KMS-11 (cell line): ENCODE data around the gene ESPL1.

ENCODE experiments used
- H2AFZ ChIP-seq: fragments of 200-600 bp; sonication (generic); 2 replicates; pipeline ENCODE4 v1.6.1; 2016; ENCODE audit warnings: antibody characterized with exemption, mixed run types, low read depth
- H3K27ac ChIP-seq: fragments of 200-600 bp; sonication (generic); 2 replicates; pipeline ENCODE4 v1.6.1; 2016; ENCODE audit warnings: mild to moderate bottlenecking, mixed run types
- H3K27me3 ChIP-seq: fragments of 200-600 bp; sonication (generic); 2 replicates; pipeline ENCODE4 v1.6.1; 2017; ENCODE audit warnings: mild to moderate bottlenecking, low read depth, mixed run types, moderate library complexity; ENCODE audit not compliant: insufficient read depth
- H3K36me3 ChIP-seq: fragments of 200-600 bp; sonication (generic); 2 replicates; pipeline ENCODE4 v1.6.1; 2017; ENCODE audit warnings: mild to moderate bottlenecking, mixed run types; ENCODE audit not compliant: insufficient read depth
- H3K4me1 ChIP-seq: fragments of 200-600 bp; sonication (generic); 2 replicates; pipeline ENCODE4 v1.6.1; 2016; ENCODE audit warnings: mild to moderate bottlenecking, low read depth, mixed run types; ENCODE audit not compliant: poor library complexity, severe bottlenecking
- H3K4me2 ChIP-seq: fragments of 200-600 bp; sonication (generic); 2 replicates; pipeline ENCODE4 v1.7.0; 2016; ENCODE audit warnings: mild to moderate bottlenecking, mixed run types
- H3K4me3 ChIP-seq: fragments of 200-600 bp; sonication (generic); IDR thresholded peaks from 2 replicates; pipeline ENCODE4 v1.6.1; 2017; ENCODE audit warnings: low read depth, low read length, mixed read lengths; ENCODE audit not compliant: insufficient read depth
- H3K79me2 ChIP-seq: fragments of 200-600 bp; sonication (generic); 2 replicates; pipeline ENCODE4 v1.6.1; 2016; ENCODE audit warnings: low read depth, mixed run types; ENCODE audit not compliant: insufficient read depth
- H3K9ac ChIP-seq: fragments of 200-600 bp; sonication (generic); 2 replicates; pipeline ENCODE4 v1.6.1; 2016; ENCODE audit warnings: mild to moderate bottlenecking, mixed run types
- H4K20me1 ChIP-seq: fragments of 200-600 bp; sonication (generic); 2 replicates; pipeline ENCODE4 v1.6.1; 2016; ENCODE audit warnings: mild to moderate bottlenecking, mixed run types; ENCODE audit not compliant: insufficient read depth
- TF ChIP-seq, protein P1 (sequence below): fragments of 200-600 bp; sonication (generic); conservative IDR thresholded peaks from 2 replicates; pipeline ENCODE4 v1.6.1; 2017; ENCODE audit warnings: low read depth, mild to moderate bottlenecking, antibody characterized with exemption, low read length, moderate library complexity, mixed read lengths

ESPL1 gene

DNA sequence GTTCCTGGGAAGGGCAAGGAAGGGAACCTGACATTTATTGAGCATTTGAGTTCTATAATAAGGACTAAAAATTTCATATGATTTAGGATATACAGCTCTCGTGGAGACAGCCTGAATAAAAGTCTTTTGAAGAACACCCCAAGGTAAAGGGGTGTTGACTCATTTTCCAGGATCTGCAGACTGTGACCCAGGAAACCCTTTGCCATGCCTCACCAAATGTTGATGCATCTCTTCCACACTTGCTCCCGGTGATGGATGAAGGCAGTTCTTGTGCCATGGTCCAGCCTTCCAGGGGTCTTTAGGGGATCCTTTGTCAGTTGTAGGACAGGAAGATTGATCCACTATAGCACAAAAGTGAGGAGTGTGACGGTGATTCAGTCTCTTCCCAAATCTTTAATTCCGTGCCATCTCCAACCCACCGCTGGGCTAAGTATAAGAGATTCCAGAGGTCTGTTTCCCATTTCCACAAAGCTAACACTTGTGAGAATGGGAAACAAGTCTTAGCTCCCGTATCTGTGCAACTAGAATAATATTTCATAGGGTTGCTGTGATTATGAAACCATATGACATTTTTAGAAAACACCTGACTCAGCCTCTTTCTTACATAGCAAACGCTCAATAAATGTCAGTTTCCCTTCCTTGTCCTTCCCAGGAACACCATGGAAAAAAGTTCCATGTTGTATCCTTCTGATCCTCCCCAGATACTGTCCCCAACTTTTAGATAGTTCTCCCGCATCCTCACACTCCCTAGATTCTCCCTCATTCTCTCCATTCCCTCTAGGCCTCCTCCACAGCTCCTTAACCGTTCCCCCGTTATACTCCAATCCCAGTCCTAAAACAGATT is 52.5 kb downstream of the ESPL1 start:
- Histone ChIP-seq H3K36me3 (no peaks in the 10 kb centered on the region; the same call in 1 of the 2 replicates), H3K27ac (peak overlapping the region; percentile 58)
- TF ChIP-seq, protein P1, sequence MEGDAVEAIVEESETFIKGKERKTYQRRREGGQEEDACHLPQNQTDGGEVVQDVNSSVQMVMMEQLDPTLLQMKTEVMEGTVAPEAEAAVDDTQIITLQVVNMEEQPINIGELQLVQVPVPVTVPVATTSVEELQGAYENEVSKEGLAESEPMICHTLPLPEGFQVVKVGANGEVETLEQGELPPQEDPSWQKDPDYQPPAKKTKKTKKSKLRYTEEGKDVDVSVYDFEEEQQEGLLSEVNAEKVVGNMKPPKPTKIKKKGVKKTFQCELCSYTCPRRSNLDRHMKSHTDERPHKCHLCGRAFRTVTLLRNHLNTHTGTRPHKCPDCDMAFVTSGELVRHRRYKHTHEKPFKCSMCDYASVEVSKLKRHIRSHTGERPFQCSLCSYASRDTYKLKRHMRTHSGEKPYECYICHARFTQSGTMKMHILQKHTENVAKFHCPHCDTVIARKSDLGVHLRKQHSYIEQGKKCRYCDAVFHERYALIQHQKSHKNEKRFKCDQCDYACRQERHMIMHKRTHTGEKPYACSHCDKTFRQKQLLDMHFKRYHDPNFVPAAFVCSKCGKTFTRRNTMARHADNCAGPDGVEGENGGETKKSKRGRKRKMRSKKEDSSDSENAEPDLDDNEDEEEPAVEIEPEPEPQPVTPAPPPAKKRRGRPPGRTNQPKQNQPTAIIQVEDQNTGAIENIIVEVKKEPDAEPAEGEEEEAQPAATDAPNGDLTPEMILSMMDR = no peak

DNA sequence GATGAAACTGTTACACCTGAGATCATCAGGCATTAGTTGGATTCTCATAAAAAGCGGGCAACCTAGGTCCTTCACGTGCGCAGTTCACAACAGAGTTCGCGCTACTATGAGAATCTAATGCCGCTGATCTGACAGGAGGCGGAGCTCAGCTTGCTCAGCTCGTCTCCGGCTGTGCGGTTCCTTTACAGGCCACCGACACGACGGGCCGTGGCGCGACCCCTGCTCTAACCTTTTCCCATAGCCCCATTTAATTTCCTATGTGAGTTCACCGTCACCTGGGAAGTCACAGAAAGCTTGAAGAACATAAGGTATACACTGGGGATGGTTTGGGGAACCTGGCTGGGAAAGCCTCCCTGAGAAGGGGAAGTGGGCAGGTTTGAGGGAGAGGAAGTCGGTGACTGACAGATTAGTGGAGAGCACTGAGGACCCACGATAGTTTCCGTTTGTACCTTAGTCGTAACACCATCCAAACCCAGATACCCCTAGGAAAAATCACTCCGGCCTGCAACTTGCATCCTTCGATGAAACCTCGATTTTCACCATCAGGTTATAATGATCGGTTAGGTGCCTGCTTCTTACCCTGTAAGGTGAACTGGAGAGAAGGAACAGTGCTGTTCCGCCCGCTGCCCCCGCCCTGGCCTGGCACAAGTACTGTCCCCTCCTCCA is 56.1 kb downstream of the ESPL1 start:
- Histone ChIP-seq H4K20me1 (no peaks in the 10 kb centered on the region), H3K27ac (peak overlapping the region; percentile 94), H2AFZ (peak overlapping the region; percentile 91), H3K4me3 (no peak overlapping the region), H3K4me2 (peak overlapping the region; percentile 97), H3K36me3 (no peaks in the 10 kb centered on the region; the same call in 1 of the 2 replicates), H3K79me2 (peaks cover 4% of the 10 kb centered on the region; the same call in 1 of the 2 replicates), H3K9ac (peak overlapping the region; percentile 98), H3K27me3 (no peaks in the 10 kb centered on the region), H3K4me1 (peaks cover 67% of the 10 kb centered on the region)
- TF ChIP-seq, protein P1 = no peak; the same call in 1 of the 2 replicates

More for the DNA sequence above, 52.5 kb downstream of the ESPL1 start:
- Histone ChIP-seq H3K4me1 (peaks cover 44% of the 10 kb centered on the region), H3K27me3 (no peaks in the 10 kb centered on the region), H2AFZ (peak overlapping the region; percentile 67), H3K79me2 (peaks cover 4% of the 10 kb centered on the region; the same call in 1 of the 2 replicates), H3K4me2 (peak overlapping the region; percentile 77), H4K20me1 (no peaks in the 10 kb centered on the region), H3K4me3 (peak overlapping the region; percentile 95), H3K9ac (peak overlapping the region; percentile 60)

DNA sequence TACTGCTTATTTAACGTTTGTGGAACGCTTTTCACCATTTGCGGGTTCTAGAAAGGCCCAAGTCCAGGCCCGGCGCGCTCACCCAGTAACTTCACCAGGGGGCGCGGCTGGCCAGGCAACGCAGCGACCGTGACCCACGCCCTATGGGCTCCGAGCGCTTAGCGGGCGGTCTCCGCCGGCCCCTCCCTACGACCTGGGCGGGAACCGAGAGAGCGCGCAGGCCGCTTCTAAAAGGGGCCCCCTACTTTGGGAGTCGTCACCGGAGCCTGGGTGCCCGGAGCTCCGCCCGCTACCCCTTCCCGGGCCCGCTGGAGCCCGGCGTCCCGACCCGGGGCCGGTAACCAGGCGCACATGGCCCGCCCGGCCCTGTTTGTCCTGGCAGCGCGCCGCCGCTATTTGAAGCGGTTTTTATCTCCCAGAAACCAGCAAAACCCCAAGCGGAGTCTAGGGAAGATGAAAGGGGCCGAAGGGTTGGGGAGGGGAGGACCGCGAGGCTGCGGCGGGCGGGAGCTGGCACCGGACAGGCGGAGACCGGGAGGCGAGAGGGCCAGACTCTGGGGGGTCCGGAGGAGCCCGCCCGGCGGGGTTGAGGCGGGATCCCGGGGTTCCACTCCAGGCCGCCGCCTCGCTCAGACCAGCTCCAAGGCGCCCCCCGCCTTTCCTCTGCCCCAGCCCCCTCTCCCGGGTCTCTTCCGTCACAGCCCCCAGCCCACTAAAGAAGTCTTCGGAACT is 56.8 kb downstream of the ESPL1 start:
- Histone ChIP-seq H3K27me3 (no peaks in the 10 kb centered on the region), H3K27ac (peak overlapping the region; percentile 94), H3K4me2 (peak overlapping the region; percentile 97), H3K4me1 (peaks cover 63% of the 10 kb centered on the region), H3K9ac (peak overlapping the region; percentile 98), H2AFZ (peak overlapping the region; percentile 91), H3K4me3 (no peak overlapping the region), H3K79me2 (peaks cover 4% of the 10 kb centered on the region; the same call in 1 of the 2 replicates), H4K20me1 (no peaks in the 10 kb centered on the region), H3K36me3 (no peaks in the 10 kb centered on the region)
- TF ChIP-seq, protein P1 = peak; percentile 96

DNA sequence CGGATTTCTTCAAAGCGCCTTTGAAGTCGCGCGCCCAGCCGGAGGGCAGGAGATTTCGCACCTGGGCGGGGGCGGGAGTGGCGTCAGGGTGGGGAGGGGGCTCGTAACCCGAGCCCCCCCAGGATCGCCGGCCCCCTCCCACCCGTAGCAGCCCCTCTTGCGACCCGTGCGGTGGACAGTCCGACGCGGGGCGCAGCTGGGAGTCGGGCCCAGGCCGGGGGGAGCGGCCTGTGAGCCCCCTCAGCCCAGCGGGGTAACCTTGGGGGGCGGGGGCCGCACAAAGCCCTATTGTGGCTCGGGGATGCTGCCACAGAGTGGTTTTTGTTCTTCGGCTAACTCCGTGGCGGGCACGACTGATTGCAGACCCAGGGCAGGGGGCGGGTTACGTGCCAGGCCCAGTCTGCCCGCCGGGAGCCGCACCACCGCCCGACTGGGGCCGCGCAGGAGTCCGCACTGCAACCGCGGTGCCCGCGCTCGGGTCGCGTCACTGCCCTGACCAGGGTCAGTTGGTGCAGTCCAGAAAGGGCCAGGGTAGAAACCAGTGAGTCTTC is 57.5 kb downstream of the ESPL1 start:
- H2AFZ ChIP-seq = peak overlapping the region; percentile 91

More for the DNA sequence above, 57.5 kb downstream of the ESPL1 start:
- peak overlapping the region; percentile 98 for H3K9ac ChIP-seq
- H3K27ac ChIP-seq = peak overlapping the region; percentile 94
- H3K27me3 ChIP-seq = no peaks in the 10 kb centered on the region
- no peaks in the 10 kb centered on the region for H4K20me1 ChIP-seq
- TF ChIP-seq, protein P1 = no peak
- peaks cover 2% of the 10 kb centered on the region; the same call in 1 of the 2 replicates for H3K79me2 ChIP-seq
- peaks cover 57% of the 10 kb centered on the region for H3K4me1 ChIP-seq
- H3K36me3 ChIP-seq = no peaks in the 10 kb centered on the region
- H3K4me3 ChIP-seq = no peak overlapping the region
- peak overlapping the region; percentile 97 for H3K4me2 ChIP-seq
